Uterus (tissue), 2 donors: ENCODE results near the gene CR1.

Experiments
- POLR2A ChIP-seq, 2 donors: fragments of 450-650 bp; IDR thresholded peaks; one replicate each; pipeline ENCODE4 v1.6.1; 2016; ENCODE audit warnings: antibody characterized with exemption in 2 of 2, mild to moderate bottlenecking in 1 of 2, moderate library complexity in 1 of 2
- TF ChIP-seq, protein P1 (sequence below), 4 experiments: fragments of 200-600 bp in 2 of 4; fragments of 450-650 bp in 2 of 4; sonication (generic) in 2 of 4; IDR thresholded peaks; one replicate each; pipeline ENCODE4 v1.5.1; 2016 to 2019; ENCODE audit warnings: antibody characterized with exemption in 4 of 4, mild to moderate bottlenecking in 2 of 4, moderate library complexity in 1 of 4

GRCh38 chr1:207565546-207566468, 69.8 kb downstream of the CR1 start:
- TF ChIP-seq, protein P1, sequence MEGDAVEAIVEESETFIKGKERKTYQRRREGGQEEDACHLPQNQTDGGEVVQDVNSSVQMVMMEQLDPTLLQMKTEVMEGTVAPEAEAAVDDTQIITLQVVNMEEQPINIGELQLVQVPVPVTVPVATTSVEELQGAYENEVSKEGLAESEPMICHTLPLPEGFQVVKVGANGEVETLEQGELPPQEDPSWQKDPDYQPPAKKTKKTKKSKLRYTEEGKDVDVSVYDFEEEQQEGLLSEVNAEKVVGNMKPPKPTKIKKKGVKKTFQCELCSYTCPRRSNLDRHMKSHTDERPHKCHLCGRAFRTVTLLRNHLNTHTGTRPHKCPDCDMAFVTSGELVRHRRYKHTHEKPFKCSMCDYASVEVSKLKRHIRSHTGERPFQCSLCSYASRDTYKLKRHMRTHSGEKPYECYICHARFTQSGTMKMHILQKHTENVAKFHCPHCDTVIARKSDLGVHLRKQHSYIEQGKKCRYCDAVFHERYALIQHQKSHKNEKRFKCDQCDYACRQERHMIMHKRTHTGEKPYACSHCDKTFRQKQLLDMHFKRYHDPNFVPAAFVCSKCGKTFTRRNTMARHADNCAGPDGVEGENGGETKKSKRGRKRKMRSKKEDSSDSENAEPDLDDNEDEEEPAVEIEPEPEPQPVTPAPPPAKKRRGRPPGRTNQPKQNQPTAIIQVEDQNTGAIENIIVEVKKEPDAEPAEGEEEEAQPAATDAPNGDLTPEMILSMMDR (IDR thresholded peaks at IDR 0.05) = no peak
- no peak for TF ChIP-seq POLR2A (IDR thresholded peaks at IDR 0.05)
